HL-60 (cell line): ENCODE data around the gene NFE2L3.

Experiments
- CTCF ChIP-seq: IDR thresholded peaks from one replicate; pipeline ENCODE4 v1.5.1; 2011; ENCODE audit warnings: low read length, control low read depth, inconsistent platforms; ENCODE audit not compliant: insufficient read depth
- GABPA ChIP-seq: IDR thresholded peaks from 2 replicates; pipeline ENCODE4 v1.6.1; 2012; ENCODE audit warnings: low read depth
- POLR2AphosphoS5 ChIP-seq: IDR thresholded peaks from 2 replicates; pipeline ENCODE4 v1.6.1; 2012; ENCODE audit warnings: low read depth

- TF ChIP-seq CTCF, result no peak
- no peak for TF ChIP-seq POLR2AphosphoS5
- TF ChIP-seq GABPA, result no peak
Measured at GRCh38 chr7:26153241-26153822, 1.3 kb downstream of the NFE2L3 start.
